ENCODE measurements around the gene SAMD11. TPM values are rescaled to one million over a fixed set of nuclear protein-coding genes. Genes with fewer than 3 reads are reported as not detected.

Gene SAMD11
- polyA plus RNA-seq, 2 of the 4 experiments (the other 2 are of a cell fraction) = 22.4 to 52.8 TPM

GRCh38 chr1:942864-943533 is 19.3 kb downstream of the SAMD11 start (continued):
- TF ChIP-seq REST (IDR thresholded peaks at IDR 0.05) (no peak), ZNF302 (CRISPR knock-in tag; IDR thresholded peaks at IDR 0.05) (no peak), CHD4 (IDR thresholded peaks at IDR 0.05; ENCODE audit: borderline replicate concordance) (no peak), FOSL2 (IDR thresholded peaks at IDR 0.05) (no peak), FOSL2 (CRISPR knock-in tag; IDR thresholded peaks at IDR 0.05) (0 out of 2 replicates have a peak, but pooled peaks have one; percentile 14), ZFP36 (IDR thresholded peaks at IDR 0.05; ENCODE audit: borderline replicate concordance, partially characterized antibody) (no peak), E2F6 (IDR thresholded peaks at IDR 0.05; ENCODE audit: borderline replicate concordance, low read depth) (no peak), KDM1A (IDR thresholded peaks at IDR 0.05; ENCODE audit: low read depth) (no peak), CEBPB (IDR thresholded peaks at IDR 0.05) (no peak), POLR2A (IDR thresholded peaks at IDR 0.05; ENCODE audit: low read length) (peak; percentile 16; the same call in 1 of the 2 replicates), TFCP2L1 (CRISPR knock-in tag; IDR thresholded peaks at IDR 0.05) (no peak), SREBF2 (IDR thresholded peaks at IDR 0.05) (no peak)

- ChIA-PET CTCF (interaction anchor here (0.8 to 8.1 kb wide), 5 partner anchors 11 to 41 kb away, joined by 3 to 84 read pairs (median 6); no protein-coding TSS in a partner anchor), POLR2A (interaction anchor here (0.6 to 1.9 kb wide), 3 partner anchors 23 to 46 kb away, joined by 4 to 10 read pairs (median 7); partner anchors contain the start of gene PLEKHN1)
- WGBS (ENCODE audit: missing lambda C conversion rate) = 40% methylated on average over 7 of the region's 27 CpGs
- FAIRE-seq (no peak), ATAC-seq (no peak), DNase-seq (ENCODE audit: low read depth in 1 of 2, low spot score in 1 of 2) (peak in 1 of 2 experiments; percentile 46)
- Histone ChIP-seq H3K4me1 (peaks cover 58% of the 10 kb centered on the region), H3K4me3 (peak overlapping the region; percentile 71; the same call in 2 of the 3 replicates), H3K9me3 (no peaks in the 10 kb centered on the region), H3K27ac (peak overlapping the region; percentile 100), H3K4me2 (peak overlapping the region; percentile 100)
- no peak for TF ChIP-seq BHLHE40 (IDR thresholded peaks at IDR 0.05; ENCODE audit: low read depth, low read length)
- TF ChIP-seq EP300 (IDR thresholded peaks at IDR 0.05) = no peak
- no peak for TF ChIP-seq ATOH8 (CRISPR knock-in tag; IDR thresholded peaks at IDR 0.05; ENCODE audit: low read depth)
- TF ChIP-seq, protein P1, sequence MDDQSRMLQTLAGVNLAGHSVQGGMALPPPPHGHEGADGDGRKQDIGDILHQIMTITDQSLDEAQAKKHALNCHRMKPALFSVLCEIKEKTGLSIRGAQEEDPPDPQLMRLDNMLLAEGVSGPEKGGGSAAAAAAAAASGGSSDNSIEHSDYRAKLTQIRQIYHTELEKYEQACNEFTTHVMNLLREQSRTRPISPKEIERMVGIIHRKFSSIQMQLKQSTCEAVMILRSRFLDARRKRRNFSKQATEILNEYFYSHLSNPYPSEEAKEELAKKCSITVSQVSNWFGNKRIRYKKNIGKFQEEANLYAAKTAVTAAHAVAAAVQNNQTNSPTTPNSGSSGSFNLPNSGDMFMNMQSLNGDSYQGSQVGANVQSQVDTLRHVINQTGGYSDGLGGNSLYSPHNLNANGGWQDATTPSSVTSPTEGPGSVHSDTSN (IDR thresholded peaks at IDR 0.05) = peak; percentile 24; the same call in 1 of the 2 replicates
- no peak for TF ChIP-seq SMC3 (IDR thresholded peaks at IDR 0.05)
- TF ChIP-seq TFCP2L1 (CRISPR knock-in tag; IDR thresholded peaks at IDR 0.05) = no peak
- no peak for TF ChIP-seq MAZ (IDR thresholded peaks at IDR 0.05; ENCODE audit: borderline replicate concordance, low read depth, low read length)
- TF ChIP-seq, protein P2, sequence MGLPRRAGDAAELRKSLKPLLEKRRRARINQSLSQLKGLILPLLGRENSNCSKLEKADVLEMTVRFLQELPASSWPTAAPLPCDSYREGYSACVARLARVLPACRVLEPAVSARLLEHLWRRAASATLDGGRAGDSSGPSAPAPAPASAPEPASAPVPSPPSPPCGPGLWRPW (IDR thresholded peaks at IDR 0.05) = no peak
- TF ChIP-seq RFX5 (IDR thresholded peaks at IDR 0.05) = no peak
- no peak for TF ChIP-seq CHD4 (IDR thresholded peaks at IDR 0.05; ENCODE audit: borderline replicate concordance)
- TF ChIP-seq JUNB (IDR thresholded peaks at IDR 0.05) = no peak
- TF ChIP-seq GATA3 (IDR thresholded peaks at IDR 0.05; ENCODE audit: borderline replicate concordance) = peak; percentile 8; the same call in 1 of the 2 replicates
- no peak for TF ChIP-seq POLR2AphosphoS2 (conservative IDR thresholded peaks at IDR 0.05; ENCODE audit: low read length)
- no peak for TF ChIP-seq REST (IDR thresholded peaks at IDR 0.05)
- no peak for TF ChIP-seq FOSB (CRISPR knock-in tag; IDR thresholded peaks at IDR 0.05)
- no peak for TF ChIP-seq KDM5A (IDR thresholded peaks at IDR 0.05)
Observed at GRCh38 chr1:943545-944340, 20.0 kb downstream of the SAMD11 start.
